AG04450 (cell line): Measurements from ENCODE around the gene OVOL1. TPM values are rescaled to one million over a fixed set of nuclear protein-coding genes. Genes with fewer than 3 reads are reported as not detected.

ENCODE experiments used
- CTCF ChIA-PET: fragments of 300-600, 350-600 bp; formaldehyde crosslinking; extraction: SDS; loops from one replicate; lab custom pipeline; 2022; ENCODE audit warnings: antibody characterized with exemption, inconsistent platforms; lab: Charles Lee
- POLR2A ChIA-PET: fragments of 350-600 bp; formaldehyde crosslinking; extraction: SDS; loops from one replicate; lab custom pipeline; 2021; ENCODE audit warnings: antibody characterized with exemption, inconsistent platforms; lab: Yijun Ruan, JAX
- DNase-seq: peaks from one replicate; pipeline ENCODE4 v3.0.0-alpha.2; 2011; ENCODE audit warnings: low read depth, low spot score
- H3K27ac ChIP-seq: one replicate; pipeline ENCODE4 v1.5.1; 2012; ENCODE audit warnings: low read depth, low read length, control low read depth
- H3K27me3 ChIP-seq: one replicate; pipeline ENCODE4 v1.6.0; 2012; ENCODE audit warnings: low read length; ENCODE audit not compliant: control insufficient read depth, insufficient read depth
- H3K4me3 ChIP-seq: 2 replicates; pipeline ENCODE4 v1.5.1; 2011; ENCODE audit warnings: mild to moderate bottlenecking, low read depth, low read length, control low read depth
- H3K9me3 ChIP-seq: 2 replicates; pipeline ENCODE4 v1.5.1; 2012; ENCODE audit warnings: low read length; ENCODE audit not compliant: control insufficient read depth, insufficient read depth
- CTCF ChIP-seq: IDR thresholded peaks from 2 replicates; pipeline ENCODE4 v1.5.1; 2011; ENCODE audit warnings: low read depth, low read length, control low read depth, inconsistent platforms
- polyA plus RNA-seq: library from polyadenylated mRNA; depleted of rRNA; stranded (reverse); fragments of >200 nt; gene quantifications from 2 replicates; pipeline ENCODE4 v1.2.3, GENCODE V29; 2011; rRNA removed

OVOL1 gene
- polyA plus RNA-seq, 1 experiment = not detected

- POLR2A ChIA-PET = no interaction called here
- H3K4me3 ChIP-seq = no peak overlapping the region
- CTCF ChIA-PET = interaction anchor here (0.9 kb wide), 1 partner anchor 43 kb away, joined by 6 read pairs; no protein-coding TSS in a partner anchor
Observed at GRCh38 chr11:65842144-65842543, 55.3 kb downstream of the OVOL1 start.

GRCh38 chr11:65843811-65844210 lies 56.9 kb downstream of the OVOL1 start:
- Histone ChIP-seq H3K27ac (no peak overlapping the region), H3K4me3 (no peak overlapping the region), H3K9me3 (no peaks in the 10 kb centered on the region), H3K27me3 (no peaks in the 10 kb centered on the region)
- DNase-seq = no peak
- CTCF ChIA-PET = no interaction called here
- POLR2A ChIA-PET = interaction anchor here (0.9 kb wide), 1 partner anchor 10 kb away, joined by 4 read pairs; the partner anchor contains the start of gene SNX32
- no peak for TF ChIP-seq CTCF

More at GRCh38 chr11:65842144-65842543, 55.3 kb downstream of the OVOL1 start:
- H3K27ac ChIP-seq = no peak overlapping the region
- no peaks in the 10 kb centered on the region for H3K27me3 ChIP-seq
- no peak for DNase-seq
- no peak for TF ChIP-seq CTCF
- H3K9me3 ChIP-seq = no peaks in the 10 kb centered on the region

GRCh38 chr11:65844231-65844872 lies 57.5 kb downstream of the OVOL1 start:
- ChIA-PET CTCF (no interaction called here), POLR2A (interaction anchor here (0.7 to 0.9 kb wide), 3 partner anchors 11 to 44 kb away, joined by 4 to 16 read pairs (median 12); partner anchors contain the start of genes FIBP and SNX32)
- TF ChIP-seq CTCF = no peak

More at GRCh38 chr11:65844231-65844872, 57.5 kb downstream of the OVOL1 start:
- Histone ChIP-seq H3K9me3 (no peaks in the 10 kb centered on the region), H3K27me3 (no peaks in the 10 kb centered on the region), H3K4me3 (no peak overlapping the region), H3K27ac (no peak overlapping the region)
- no peak for DNase-seq

Other genes with a start within 250 kb of the OVOL1 start
- gene LTBP3, start 228.7 kb upstream of the OVOL1 start, polyA plus RNA-seq = 25.3 and 49.2 TPM in 2 replicates
- 23.5 and 44.3 TPM in 2 replicates for gene ZNRD2, start 216.6 kb upstream of the OVOL1 start, polyA plus RNA-seq
- 28.8 and 40.8 TPM in 2 replicates for gene FAM89B, start 214.5 kb upstream of the OVOL1 start, polyA plus RNA-seq
- 11.3 and 15.2 TPM in 2 replicates for gene EHBP1L1, start 211.0 kb upstream of the OVOL1 start, polyA plus RNA-seq
- gene KCNK7, start 191.3 kb upstream of the OVOL1 start, polyA plus RNA-seq = 0.17 TPM in 1 of 2 replicates, not detected in the other
- 12.6 and 17.1 TPM in 2 replicates for gene MAP3K11, start 172.8 kb upstream of the OVOL1 start, polyA plus RNA-seq
- 9.7 and 14.0 TPM in 2 replicates for gene PCNX3, start 171.3 kb upstream of the OVOL1 start, polyA plus RNA-seq
- 11.4 and 19.8 TPM in 2 replicates for gene SIPA1, start 149.0 kb upstream of the OVOL1 start, polyA plus RNA-seq
- 23.4 and 26.7 TPM in 2 replicates for gene RELA, start 124.1 kb upstream of the OVOL1 start, polyA plus RNA-seq
- 22.6 and 26.1 TPM in 2 replicates for gene KAT5, start 74.8 kb upstream of the OVOL1 start, polyA plus RNA-seq
- gene RNASEH2C, start 66.3 kb upstream of the OVOL1 start, polyA plus RNA-seq = 14.2 and 20.8 TPM in 2 replicates
- 2.6 and 3.3 TPM in 2 replicates for gene AP5B1, start 6.1 kb upstream of the OVOL1 start, polyA plus RNA-seq
- 0.30 and 0.57 TPM in 2 replicates for gene SNX32, start 46.9 kb downstream of the OVOL1 start, polyA plus RNA-seq
- 1,553 and 1,822 TPM in 2 replicates for gene CFL1, start 71.1 kb downstream of the OVOL1 start, polyA plus RNA-seq
- gene MUS81, start 73.4 kb downstream of the OVOL1 start, polyA plus RNA-seq = 23.8 and 27.5 TPM in 2 replicates
- gene EFEMP2, start 85.7 kb downstream of the OVOL1 start, polyA plus RNA-seq = 190 and 279 TPM in 2 replicates
- gene CTSW, start 92.8 kb downstream of the OVOL1 start, polyA plus RNA-seq = not detected in 2 replicates
- gene FIBP, start 101.4 kb downstream of the OVOL1 start, polyA plus RNA-seq = 126 and 160 TPM in 2 replicates
- gene CCDC85B, start 103.6 kb downstream of the OVOL1 start, polyA plus RNA-seq = 13.1 and 20.2 TPM in 2 replicates
- gene FOSL1, start 113.3 kb downstream of the OVOL1 start, polyA plus RNA-seq = 7.9 and 16.1 TPM in 2 replicates
- gene C11orf68, start 132.0 kb downstream of the OVOL1 start, polyA plus RNA-seq = 32.9 and 52.2 TPM in 2 replicates
- gene DRAP1, start 132.4 kb downstream of the OVOL1 start, polyA plus RNA-seq = 96.9 and 130 TPM in 2 replicates
- gene TSGA10IP, start 158.4 kb downstream of the OVOL1 start, polyA plus RNA-seq = not detected in 2 replicates
- gene SART1, start 174.7 kb downstream of the OVOL1 start, polyA plus RNA-seq = 14.3 and 15.7 TPM in 2 replicates
- 23.9 and 24.0 TPM in 2 replicates for gene EIF1AD, start 215.1 kb downstream of the OVOL1 start, polyA plus RNA-seq
- gene BANF1, start 215.4 kb downstream of the OVOL1 start, polyA plus RNA-seq = 225 and 227 TPM in 2 replicates
- 0.69 and 1.0 TPM in 2 replicates for gene CST6, start 224.9 kb downstream of the OVOL1 start, polyA plus RNA-seq
- gene CATSPER1, start 239.4 kb downstream of the OVOL1 start, polyA plus RNA-seq = 0.25 and 0.40 TPM in 2 replicates